Stimulated activated CD8-positive, alpha-beta memory T cell treated with anti-CD3 and anti-CD28 coated beads, Interleukin-12 subunit alpha, Interleukin-12 subunit beta, amount 100 ng/mL, for 24 hours (primary cell): ENCODE data around the gene ADAM11.
"Not testable (repeated sequence)": the region's sequence is repeated elsewhere in the genome, so short reads cannot be mapped to it uniquely, and the experiment has no call there.

Experiments
- DNase-seq: peaks from one replicate; pipeline ENCODE4 v3.0.0-alpha.2; 2020; ENCODE audit errors: extremely low read depth

ADAM11 gene

GRCh38 chr17:44795928-44796327, 37.1 kb downstream of the ADAM11 start:
- no peak for DNase-seq

GRCh38 chr17:44796731-44797130, 37.9 kb downstream of the ADAM11 start:
- DNase-seq, result no peak

GRCh38 chr17:44797802-44798201, 39.0 kb downstream of the ADAM11 start:
- DNase-seq, result no peak

- DNase-seq, result no peak
These were observed 39.6 kb downstream of the ADAM11 start for GRCh38 chr17:44798356-44798755.

DNA sequence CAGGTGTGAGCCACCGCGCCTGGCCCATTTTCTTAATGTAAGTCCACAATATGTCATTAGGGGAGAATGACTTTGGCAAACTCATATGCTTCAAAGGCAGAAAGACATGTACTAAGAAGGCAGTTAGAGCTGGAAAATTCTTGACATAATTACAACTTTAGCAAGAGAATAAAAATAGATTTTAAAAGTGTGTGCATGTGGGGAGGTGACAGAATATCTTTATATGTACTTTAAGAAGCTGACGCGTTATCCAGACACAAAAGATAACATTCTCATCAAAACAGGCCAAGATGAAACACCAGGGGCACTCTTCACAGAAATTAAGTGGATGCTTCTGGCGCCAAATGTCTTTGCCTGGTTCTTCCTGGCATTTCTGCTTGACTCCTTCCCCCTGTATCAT, 43.1 kb downstream of the ADAM11 start:
- no peak for DNase-seq

- no peak for DNase-seq
These were observed 45.7 kb downstream of the ADAM11 start for GRCh38 chr17:44804302-44805089.

DNA sequence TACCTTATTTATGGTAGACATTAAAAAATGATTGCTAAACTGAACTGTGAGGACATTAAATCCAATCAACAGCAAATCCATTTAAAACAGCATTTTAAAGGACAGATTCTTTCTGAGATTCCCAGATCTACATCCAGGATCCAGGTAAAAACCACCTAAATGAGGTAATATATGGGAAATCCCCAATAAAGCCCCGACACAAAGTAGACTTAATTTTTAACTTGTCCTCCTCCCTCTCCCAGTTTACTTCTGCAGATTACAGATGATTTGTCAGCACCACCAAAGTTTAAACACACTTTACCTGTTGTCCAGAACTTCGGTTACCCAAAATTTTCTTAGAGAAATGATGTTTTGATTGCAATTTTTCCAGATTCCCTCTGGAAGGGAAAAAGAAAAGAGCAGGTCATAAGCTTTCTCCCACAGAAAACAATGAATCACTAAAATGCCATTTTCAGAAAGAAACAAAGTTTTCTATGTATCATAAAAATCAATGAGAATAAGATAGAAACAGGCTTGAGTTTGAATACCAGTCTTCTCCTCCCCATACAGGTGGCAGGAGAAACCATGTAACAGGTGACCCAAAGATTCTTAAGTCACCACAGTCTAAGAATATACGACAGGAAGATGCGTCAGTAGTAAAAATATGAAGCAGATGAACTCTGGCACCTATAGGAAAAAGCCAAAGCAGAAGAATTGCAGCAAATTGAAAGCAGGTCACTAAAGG, 48.5 kb downstream of the ADAM11 start:
- no peak for DNase-seq

GRCh38 chr17:44807817-44808155, 49.0 kb downstream of the ADAM11 start:
- no peak for DNase-seq

DNA sequence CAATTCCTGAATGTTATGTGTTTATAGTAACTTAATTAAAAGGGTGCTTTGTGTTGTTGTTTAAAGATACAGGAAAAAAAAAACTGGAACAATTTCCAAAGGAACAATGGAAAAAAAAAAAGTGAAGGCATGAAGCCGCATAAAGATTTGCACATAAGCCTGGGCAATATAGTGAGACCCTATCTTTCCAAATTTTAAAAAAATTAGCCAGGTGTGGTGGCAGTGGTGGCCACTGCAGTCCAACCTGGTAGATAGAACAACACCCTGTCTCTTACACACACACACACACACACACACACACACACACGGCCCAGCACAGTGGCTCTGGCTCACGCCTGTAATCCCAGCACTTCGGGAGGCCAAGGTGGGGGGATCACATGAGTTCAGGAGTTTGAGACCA, 49.4 kb downstream of the ADAM11 start:
- no peak for DNase-seq

DNA sequence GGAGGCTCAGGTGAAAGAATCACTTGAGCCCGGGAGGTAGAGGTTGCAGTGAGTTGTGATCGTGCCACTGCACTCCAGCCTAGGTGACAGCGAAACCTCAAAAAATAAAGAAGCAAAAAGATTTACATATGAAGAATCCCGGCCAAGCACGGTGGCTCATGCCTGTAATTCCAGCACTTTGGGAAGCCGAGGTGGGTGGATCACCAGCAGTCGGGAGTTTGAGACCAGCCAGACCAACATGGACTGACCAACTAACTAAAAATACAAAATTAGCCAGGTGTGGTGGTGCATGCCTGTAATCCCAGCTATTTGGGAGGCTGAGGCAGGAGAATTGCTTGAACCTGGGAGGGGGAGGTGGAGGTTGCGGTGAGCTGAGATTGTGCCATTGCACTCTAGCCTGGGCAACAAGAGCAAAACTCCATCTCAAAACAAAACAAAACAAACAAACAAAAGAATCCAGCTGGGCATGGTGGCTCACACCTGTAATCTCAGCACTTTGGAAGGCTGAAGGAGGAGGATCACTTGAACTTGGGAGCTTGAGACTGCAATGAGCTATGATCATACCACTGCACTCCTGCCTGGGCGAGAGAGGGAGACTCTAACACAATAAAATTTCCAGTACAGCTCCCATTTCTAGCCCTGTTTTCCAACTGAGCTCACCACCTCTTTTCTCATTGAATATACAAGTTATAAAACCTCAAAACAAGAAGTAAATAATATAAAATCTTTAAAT, 50.0 kb downstream of the ADAM11 start:
- not testable (repeated sequence) for DNase-seq

DNA sequence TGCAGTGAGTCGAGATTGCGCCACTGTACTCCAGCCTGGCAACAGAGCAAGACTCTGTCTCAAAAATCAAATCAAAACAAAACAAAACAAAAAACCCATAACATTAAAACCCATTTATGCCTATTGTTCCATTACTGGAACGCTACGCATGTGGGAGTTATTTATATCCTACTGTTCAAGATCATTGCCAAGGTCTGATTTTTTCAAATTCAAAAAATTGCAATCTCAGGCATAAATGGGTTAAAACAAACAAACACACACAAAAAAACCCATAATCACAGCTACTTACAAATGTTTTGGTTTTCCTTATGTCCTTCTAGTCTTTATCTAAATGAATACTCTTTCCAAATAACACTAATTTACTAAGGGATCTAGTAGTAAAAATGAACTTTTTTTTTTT, 53.5 kb downstream of the ADAM11 start:
- no peak for DNase-seq

DNA sequence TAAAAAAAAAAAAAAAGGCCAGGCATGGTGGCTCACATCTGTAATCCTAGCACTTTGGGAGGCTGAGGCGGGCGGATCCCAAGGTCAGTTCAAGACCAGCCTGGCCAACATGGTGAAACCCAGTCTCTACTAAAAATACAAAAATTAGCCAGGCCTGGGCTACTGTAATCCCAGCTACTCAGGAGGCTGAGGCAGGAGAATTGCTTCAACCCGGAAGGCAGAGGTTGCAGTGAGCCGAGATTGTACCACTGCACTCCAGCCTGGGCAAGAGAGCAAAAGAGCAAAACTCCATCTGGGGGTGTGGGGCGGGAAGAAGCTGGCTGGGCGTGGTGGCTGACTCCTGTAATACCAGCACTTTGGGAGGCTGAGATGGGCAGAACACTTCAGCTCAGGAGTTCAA, 59.7 kb downstream of the ADAM11 start:
- DNase-seq, result not testable (repeated sequence)

- DNase-seq, result no peak
These were observed 61.9 kb downstream of the ADAM11 start for GRCh38 chr17:44820631-44821212.

GRCh38 chr17:44825236-44825635, 66.4 kb downstream of the ADAM11 start:
- not testable (repeated sequence) for DNase-seq

- DNase-seq, result no peak
These were observed 67.5 kb downstream of the ADAM11 start for GRCh38 chr17:44826123-44826790.

DNA sequence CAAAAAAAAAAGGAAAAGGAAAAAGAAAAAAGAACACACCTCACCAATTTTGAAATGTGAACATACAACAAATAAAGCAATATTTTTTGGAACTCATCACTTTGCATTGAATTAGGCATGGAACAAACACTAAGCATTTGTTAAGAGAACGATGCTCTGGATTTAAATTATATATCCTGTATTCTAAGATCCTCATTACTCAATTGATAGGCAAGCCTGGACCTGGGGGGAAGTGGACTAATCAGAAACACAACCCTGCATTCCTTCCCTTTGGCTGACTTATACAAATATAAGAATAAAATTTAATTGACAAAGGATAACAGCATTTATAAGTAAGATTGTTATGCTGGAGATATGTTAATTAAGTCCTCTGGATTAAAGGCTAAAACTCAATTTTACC, 69.1 kb downstream of the ADAM11 start:
- DNase-seq, result no peak

DNA sequence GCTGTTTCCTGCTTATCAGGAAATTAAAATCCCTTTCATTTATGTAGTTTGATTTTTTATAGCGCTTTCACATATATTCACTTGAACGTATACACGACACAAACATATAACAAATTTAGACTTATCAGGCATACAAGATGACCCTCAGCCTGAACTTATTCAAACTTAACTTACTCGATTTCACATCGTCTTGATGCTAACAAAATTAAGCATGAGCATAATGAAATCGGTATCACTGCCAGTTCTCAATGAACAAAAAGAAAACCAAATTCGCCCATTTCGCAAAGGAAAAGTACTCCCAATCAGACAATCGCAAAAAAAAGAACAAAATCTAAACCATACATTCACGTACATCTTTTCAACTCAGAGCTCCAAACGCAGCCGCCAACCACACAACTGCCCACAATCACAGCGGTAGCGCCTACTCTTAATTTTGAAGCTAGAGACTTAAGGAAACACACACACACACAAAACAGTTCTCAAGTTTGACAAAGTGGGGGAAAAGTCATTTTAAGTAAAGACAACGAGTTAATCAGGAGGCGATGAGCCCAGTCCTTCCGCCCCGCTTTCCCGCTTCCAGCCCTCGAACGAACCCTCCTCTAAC, 70.2 kb downstream of the ADAM11 start:
- no peak for DNase-seq

DNA sequence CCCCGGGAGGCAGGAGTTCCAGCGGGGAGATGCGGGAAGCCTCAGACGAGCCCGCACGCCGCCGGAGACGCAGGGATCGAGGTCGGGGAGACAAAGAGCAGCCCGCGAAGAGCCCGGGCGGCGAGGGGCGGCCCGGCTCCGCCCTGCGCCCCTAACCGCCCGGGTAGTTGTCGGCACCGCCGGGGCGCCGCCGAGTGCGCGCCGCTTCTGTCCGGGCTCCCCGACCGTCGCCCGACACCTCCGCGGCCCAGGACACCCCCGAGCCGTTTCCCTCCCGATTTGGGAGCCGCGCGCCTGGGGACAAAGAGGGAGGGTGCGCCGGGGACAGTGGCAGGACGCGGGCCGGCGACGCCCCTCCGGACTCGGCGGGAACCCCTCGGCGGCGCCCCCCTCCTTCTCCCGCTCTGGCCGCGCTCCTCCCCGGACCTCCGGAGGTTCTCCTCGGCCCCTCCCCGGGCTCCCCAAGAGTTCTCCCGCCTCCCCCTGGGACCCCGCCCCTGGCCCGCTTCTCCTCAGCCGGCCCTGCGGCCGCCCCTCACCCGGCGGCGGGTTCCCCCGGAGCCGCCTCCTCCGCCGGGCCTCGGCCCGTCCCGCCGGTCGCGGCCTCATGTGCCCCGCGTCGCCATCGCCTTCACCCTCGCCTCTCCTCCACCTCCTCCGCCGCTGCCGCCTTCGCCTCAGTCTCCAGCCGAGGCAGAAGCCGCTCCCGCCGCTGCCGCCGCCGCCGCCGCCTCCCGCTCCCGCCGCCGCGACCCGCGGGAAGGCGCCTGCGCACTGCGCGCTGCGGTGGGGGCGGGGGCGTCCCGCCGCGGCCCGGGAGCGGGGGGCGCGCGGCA, 71.0 kb downstream of the ADAM11 start, which contains the start of gene GJC1:
TSS of gene GJC1 (minus strand) at position 765 of the 836 bp plus-strand sequence. CDS start 24,470 bp downstream, outside the sequence.
- no peak for DNase-seq

DNA sequence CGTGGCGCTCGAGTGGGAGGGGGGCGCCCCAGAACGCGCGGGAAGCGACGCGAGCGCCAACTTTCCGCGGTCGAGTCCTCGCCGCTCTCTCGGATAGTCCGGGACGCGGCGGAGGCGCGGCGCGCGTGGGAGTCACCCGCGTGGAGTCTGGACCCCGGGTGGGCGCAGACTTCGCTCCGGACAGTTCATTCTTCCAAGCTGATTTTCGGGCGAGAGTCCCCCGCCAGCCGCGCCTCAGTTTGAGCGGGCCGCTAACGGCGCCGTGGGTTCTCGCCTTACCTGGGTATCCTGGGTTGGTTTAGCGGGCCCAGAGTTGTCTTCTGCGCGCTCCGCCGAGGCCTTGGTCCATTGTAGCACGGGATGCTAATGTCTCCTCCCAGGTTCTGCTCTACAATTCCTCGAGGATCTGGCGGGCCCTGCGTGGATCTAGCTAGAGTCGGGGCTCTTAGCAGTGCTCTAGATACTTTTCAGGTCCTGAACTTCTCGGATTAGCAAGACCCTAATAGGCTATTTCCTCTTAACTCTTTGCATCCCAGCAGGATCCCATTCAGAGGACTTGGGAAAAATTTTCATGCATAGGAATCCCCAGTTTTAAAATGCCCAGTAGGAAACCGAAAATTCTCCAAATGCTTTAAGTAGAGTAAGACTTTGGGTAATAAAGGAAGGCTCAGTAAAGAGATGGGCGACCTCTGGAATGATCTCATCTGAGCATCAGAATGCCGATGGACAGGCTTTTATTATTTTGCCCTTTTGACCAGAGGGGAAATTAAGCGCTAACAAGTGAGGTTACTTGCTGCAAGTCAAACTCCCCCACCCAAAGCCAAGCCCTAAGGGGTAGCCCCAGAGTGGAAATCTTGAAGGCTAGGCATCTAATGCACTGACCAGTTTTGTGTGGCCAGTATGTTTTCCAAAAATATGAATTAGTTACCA, 71.8 kb downstream of the ADAM11 start:
- DNase-seq, result no peak
